T-helper 17 cell (primary cell): ENCODE results near the gene SYAP1. TPM values are rescaled to one million over a fixed set of nuclear protein-coding genes. Genes with fewer than 3 reads are reported as not detected.

ENCODE experiments used
- ATAC-seq: fragments of 150-1000 bp; cut with Tn5 transposase; 2 replicates; pipeline ENCODE4 v1.10.0; 2021; ENCODE audit warnings: mild to moderate bottlenecking, moderate library complexity
- DNase-seq, 3 donors: peaks; one replicate each; pipeline versions ENCODE4 v3.0.0 to v3.0.0-alpha.2; 2020 to 2021
- H3K9me3 ChIP-seq: one replicate; pipeline ENCODE4 v1.7.0; 2013; ENCODE audit warnings: low read length, mild to moderate bottlenecking; ENCODE audit not compliant: control insufficient read depth, poor library complexity, severe bottlenecking
- H3K27ac Mint-ChIP-seq: one replicate; pipeline ENCODE4 v1.8.0; 2022; ENCODE audit warnings: mild to moderate bottlenecking, moderate library complexity, mixed read lengths
- H3K27me3 Mint-ChIP-seq: one replicate; pipeline ENCODE4 v1.8.0; 2022; ENCODE audit warnings: mixed read lengths
- H3K36me3 Mint-ChIP-seq: one replicate; pipeline ENCODE4 v1.8.0; 2022; ENCODE audit warnings: low read depth, mixed read lengths
- H3K4me1 Mint-ChIP-seq: one replicate; pipeline ENCODE4 v1.8.0; 2022; ENCODE audit warnings: mild to moderate bottlenecking, mixed read lengths
- H3K4me3 Mint-ChIP-seq: one replicate; pipeline ENCODE4 v1.8.0; 2022; ENCODE audit warnings: mild to moderate bottlenecking, moderate library complexity, mixed read lengths
- total RNA-seq, 4 donors: library from RNA in 2 of 4; stranded (reverse) in 2 of 4; gene quantifications; one replicate each; pipeline ENCODE4 v1.2.3 and lab custom pipeline; 2022 to 2026

SYAP1 gene
- total RNA-seq, result 10 to 100 TPM; 31.3 to 35.2 TPM
- 57.0 to 87.1 reads per million in 2 donors for total RNA-seq (lab: John Stamatoyannopoulos, UW)

- Mint-ChIP-seq H3K4me3 (peak within 1 kb of the TSS; percentile 94), H3K27me3 (no peaks in the 10 kb centered on the region), H3K27ac (peak within 1 kb of the TSS; percentile 97), H3K4me1 (peaks cover 17% of the 10 kb centered on the region), H3K36me3 (peaks cover 3% of the 10 kb centered on the region)
- no peaks in the 10 kb centered on the region for H3K9me3 ChIP-seq
- DNase-seq, result peak; percentile 82 to 89 (median 85)
- ATAC-seq, result peak; percentile 94
Observed at GRCh38 chrX:16719334-16720084, at the start of gene SYAP1. TSS of gene SYAP1 (plus strand) at chrX:16719612. CDS start at chrX:16719725, 113 bp downstream.

DNA sequence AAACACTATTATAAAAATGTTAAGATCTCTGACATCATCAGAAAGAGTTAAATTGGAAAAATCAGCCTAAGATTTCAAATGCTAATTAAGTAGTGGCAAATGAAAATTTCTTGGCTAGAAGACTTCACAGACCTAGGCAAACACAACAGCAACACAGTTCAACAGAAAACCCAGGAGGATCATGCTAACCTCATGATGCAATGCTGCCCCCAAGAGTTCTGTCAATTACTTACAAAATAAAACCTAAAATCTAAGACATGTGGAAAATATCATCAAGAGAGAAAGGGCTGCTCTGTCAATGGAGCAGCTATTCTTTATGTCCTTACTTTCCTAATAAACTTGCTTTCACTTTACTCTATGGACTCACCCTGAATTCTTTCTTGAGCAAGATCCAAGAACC lies 48.4 kb upstream of the SYAP1 start:
- H3K4me3 Mint-ChIP-seq, result no peak overlapping the region
- H3K9me3 ChIP-seq, result no peaks in the 10 kb centered on the region
- ATAC-seq (no peak), DNase-seq (no peak)
- no peaks in the 10 kb centered on the region for H3K36me3 Mint-ChIP-seq
- no peak overlapping the region for H3K27ac Mint-ChIP-seq
- no peaks in the 10 kb centered on the region for H3K4me1 Mint-ChIP-seq
- H3K27me3 Mint-ChIP-seq, result no peaks in the 10 kb centered on the region

- peaks cover 5% of the 10 kb centered on the region for H3K36me3 Mint-ChIP-seq
- DNase-seq (no peak), ATAC-seq (no peak)
- H3K9me3 ChIP-seq, result no peaks in the 10 kb centered on the region
- no peaks in the 10 kb centered on the region for H3K4me1 Mint-ChIP-seq
- no peak overlapping the region for H3K4me3 Mint-ChIP-seq
- no peaks in the 10 kb centered on the region for H3K27me3 Mint-ChIP-seq
- H3K27ac Mint-ChIP-seq, result no peak overlapping the region
Observed at GRCh38 chrX:16678689-16679088, 40.7 kb upstream of the SYAP1 start.

DNA sequence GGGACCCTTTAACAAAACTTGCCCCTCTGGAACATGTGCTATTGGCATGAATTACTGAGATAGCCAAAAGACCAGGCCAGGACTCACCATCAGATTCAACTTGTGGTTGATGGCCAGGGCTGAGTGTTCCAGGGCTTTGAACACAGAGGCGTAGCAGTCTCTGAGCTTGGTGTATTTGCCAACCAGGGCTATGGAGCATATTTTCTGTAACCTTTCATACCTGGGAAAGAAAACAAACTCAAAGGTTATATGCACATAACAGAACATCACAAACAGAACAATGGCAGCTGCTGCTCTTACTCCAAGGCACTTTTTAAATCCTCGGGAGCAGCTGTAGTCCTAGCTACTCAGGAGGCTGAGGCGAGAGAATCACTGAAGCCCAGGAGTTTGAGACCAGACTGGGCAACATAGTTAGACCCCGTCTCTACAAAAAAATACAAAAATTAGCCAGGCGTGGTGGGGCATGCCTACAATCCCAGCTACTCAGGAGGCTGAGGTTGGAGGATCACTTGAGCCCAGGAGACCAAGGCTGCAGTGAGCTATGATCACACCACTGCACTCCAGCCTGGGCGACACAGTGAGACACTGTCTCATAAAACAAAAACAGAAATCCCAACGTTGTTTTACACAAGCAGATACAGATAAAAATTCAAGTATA lies 36.3 kb upstream of the SYAP1 start:
- Mint-ChIP-seq H3K27me3 (no peaks in the 10 kb centered on the region), H3K4me1 (no peaks in the 10 kb centered on the region), H3K27ac (no peak overlapping the region), H3K36me3 (peaks cover 5% of the 10 kb centered on the region), H3K4me3 (no peak overlapping the region)
- ATAC-seq, result no peak
- H3K9me3 ChIP-seq, result no peaks in the 10 kb centered on the region
- no peak for DNase-seq

DNA sequence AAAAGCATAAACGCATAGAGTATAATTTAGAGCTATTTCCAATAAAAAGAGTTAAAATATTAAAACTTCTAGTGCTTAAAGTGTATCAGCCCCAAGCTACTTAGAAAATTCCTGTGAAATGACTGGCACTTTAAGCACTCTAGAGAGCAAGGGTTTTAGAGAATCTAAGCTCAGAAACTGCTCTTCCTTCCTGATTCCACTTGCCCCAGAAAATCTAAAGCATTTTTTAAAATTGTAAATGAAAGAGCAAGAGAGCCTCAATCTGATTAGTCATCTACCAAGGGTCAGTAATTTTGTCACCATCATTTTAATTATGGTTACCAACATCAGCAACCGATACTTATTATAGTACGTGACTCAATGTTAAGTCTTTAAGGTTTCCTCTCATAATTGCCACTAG lies 31.9 kb upstream of the SYAP1 start:
- H3K9me3 ChIP-seq, result no peaks in the 10 kb centered on the region
- Mint-ChIP-seq H3K27me3 (no peaks in the 10 kb centered on the region), H3K27ac (no peak overlapping the region), H3K4me1 (no peaks in the 10 kb centered on the region), H3K4me3 (no peak overlapping the region), H3K36me3 (peaks cover 3% of the 10 kb centered on the region)
- DNase-seq (no peak), ATAC-seq (no peak)

GRCh38 chrX:16695079-16695676 lies 24.2 kb upstream of the SYAP1 start:
- no peaks in the 10 kb centered on the region for H3K27me3 Mint-ChIP-seq
- H3K4me3 Mint-ChIP-seq, result no peak overlapping the region
- peak; percentile 23 to 28 (median 26) for DNase-seq
- H3K36me3 Mint-ChIP-seq, result peaks cover 3% of the 10 kb centered on the region
- no peaks in the 10 kb centered on the region for H3K4me1 Mint-ChIP-seq
- no peak overlapping the region for H3K27ac Mint-ChIP-seq
- no peaks in the 10 kb centered on the region for H3K9me3 ChIP-seq
- peak; percentile 81 for ATAC-seq

GRCh38 chrX:16696956-16697355 lies 22.5 kb upstream of the SYAP1 start:
- H3K4me1 Mint-ChIP-seq, result no peaks in the 10 kb centered on the region
- ATAC-seq (no peak), DNase-seq (no peak)
- no peaks in the 10 kb centered on the region for H3K36me3 Mint-ChIP-seq
- H3K27ac Mint-ChIP-seq, result no peak overlapping the region
- no peaks in the 10 kb centered on the region for H3K27me3 Mint-ChIP-seq
- no peak overlapping the region for H3K4me3 Mint-ChIP-seq
- no peaks in the 10 kb centered on the region for H3K9me3 ChIP-seq

DNA sequence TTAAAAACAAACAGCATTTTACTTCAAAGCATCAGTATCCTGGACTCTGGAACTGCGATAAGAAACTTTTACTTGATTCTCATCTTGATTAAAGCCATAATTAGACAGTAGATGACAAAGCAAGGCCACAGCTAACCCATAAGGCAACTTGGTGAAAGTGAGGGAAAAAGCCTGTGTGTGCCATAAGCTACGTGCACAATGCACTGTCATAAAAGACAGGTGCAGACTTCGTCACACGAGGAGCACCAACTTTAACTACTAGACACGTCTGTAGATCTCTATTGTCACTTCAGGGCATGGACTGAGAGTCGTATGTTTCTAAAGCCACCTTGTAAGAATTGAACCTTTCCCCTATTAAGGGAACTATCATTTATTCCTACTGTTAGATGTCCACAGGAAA lies 20.0 kb upstream of the SYAP1 start:
- H3K9me3 ChIP-seq, result no peaks in the 10 kb centered on the region
- ATAC-seq (no peak), DNase-seq (no peak)
- H3K4me3 Mint-ChIP-seq, result no peak overlapping the region
- no peaks in the 10 kb centered on the region for H3K4me1 Mint-ChIP-seq
- no peaks in the 10 kb centered on the region for H3K36me3 Mint-ChIP-seq
- H3K27me3 Mint-ChIP-seq, result no peaks in the 10 kb centered on the region
- H3K27ac Mint-ChIP-seq, result no peak overlapping the region

DNA sequence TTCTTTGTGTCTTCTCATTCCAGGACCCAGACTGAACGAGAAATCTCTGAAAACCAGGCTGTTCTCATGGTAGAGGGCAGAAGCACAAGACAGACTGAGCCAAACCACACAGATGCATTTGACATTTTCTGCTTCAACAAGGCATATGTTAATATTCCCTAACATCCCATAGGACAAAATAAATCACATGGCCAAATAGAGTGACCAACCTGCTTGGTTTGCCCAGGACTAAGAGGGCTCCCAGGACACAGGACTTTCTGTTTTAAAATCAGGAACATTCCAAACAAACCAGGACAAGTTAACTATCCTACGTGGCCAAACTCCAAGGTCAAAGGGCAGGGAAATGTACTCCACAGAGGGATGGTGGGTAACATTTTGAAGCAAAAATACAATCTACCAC lies 18.7 kb upstream of the SYAP1 start:
- H3K4me1 Mint-ChIP-seq, result no peaks in the 10 kb centered on the region
- no peaks in the 10 kb centered on the region for H3K36me3 Mint-ChIP-seq
- ATAC-seq (no peak), DNase-seq (no peak)
- H3K4me3 Mint-ChIP-seq, result no peak overlapping the region
- H3K27ac Mint-ChIP-seq, result no peak overlapping the region
- no peaks in the 10 kb centered on the region for H3K9me3 ChIP-seq
- H3K27me3 Mint-ChIP-seq, result no peaks in the 10 kb centered on the region

- Mint-ChIP-seq H3K27ac (no peak overlapping the region), H3K36me3 (no peaks in the 10 kb centered on the region)
- DNase-seq, result no peak
Observed at GRCh38 chrX:16702700-16703599, 16.5 kb upstream of the SYAP1 start.

GRCh38 chrX:16705370-16705769 lies 14.0 kb upstream of the SYAP1 start:
- H3K27me3 Mint-ChIP-seq, result no peaks in the 10 kb centered on the region
- ATAC-seq (no peak), DNase-seq (no peak)
- no peaks in the 10 kb centered on the region for H3K4me1 Mint-ChIP-seq
- H3K9me3 ChIP-seq, result no peaks in the 10 kb centered on the region
- H3K4me3 Mint-ChIP-seq, result no peak overlapping the region
- peak overlapping the region; percentile 39 for H3K27ac Mint-ChIP-seq
- no peaks in the 10 kb centered on the region for H3K36me3 Mint-ChIP-seq

More at GRCh38 chrX:16702700-16703599, 16.5 kb upstream of the SYAP1 start:
- Mint-ChIP-seq H3K4me1 (no peaks in the 10 kb centered on the region), H3K4me3 (no peak overlapping the region), H3K27me3 (no peaks in the 10 kb centered on the region)
- no peak for ATAC-seq
- H3K9me3 ChIP-seq, result no peaks in the 10 kb centered on the region

DNA sequence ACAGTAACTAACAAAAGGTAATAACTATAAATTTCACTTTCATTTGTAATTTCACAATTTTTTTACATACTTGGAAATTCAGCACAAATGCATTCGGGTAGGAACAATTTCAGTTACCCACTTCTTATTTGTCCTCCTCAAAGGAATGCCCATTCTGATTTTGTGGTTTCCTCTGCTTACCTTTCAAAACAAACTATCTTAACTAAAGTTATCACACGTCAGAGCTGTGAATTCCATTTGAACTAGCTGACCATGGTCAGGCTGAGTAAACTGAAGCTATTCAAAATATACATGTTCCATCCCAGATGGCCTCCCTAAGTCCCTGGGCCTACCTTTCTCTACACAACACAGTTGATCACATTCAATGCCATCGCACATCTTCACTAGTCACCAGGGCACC lies 11.4 kb upstream of the SYAP1 start:
- DNase-seq, result no peak
- H3K9me3 ChIP-seq, result no peaks in the 10 kb centered on the region
- Mint-ChIP-seq H3K27me3 (no peaks in the 10 kb centered on the region), H3K4me1 (peaks cover 5% of the 10 kb centered on the region), H3K4me3 (no peak overlapping the region), H3K36me3 (no peaks in the 10 kb centered on the region), H3K27ac (no peak overlapping the region)
- no peak for ATAC-seq
